ENCODE data around the gene TSTD1. TPM values are rescaled to one million over a fixed set of nuclear protein-coding genes. Genes with fewer than 3 reads are reported as not detected.

Gene TSTD1
- total RNA-seq, 1 experiment from 2014 or later: 20.1 TPM

DNA sequence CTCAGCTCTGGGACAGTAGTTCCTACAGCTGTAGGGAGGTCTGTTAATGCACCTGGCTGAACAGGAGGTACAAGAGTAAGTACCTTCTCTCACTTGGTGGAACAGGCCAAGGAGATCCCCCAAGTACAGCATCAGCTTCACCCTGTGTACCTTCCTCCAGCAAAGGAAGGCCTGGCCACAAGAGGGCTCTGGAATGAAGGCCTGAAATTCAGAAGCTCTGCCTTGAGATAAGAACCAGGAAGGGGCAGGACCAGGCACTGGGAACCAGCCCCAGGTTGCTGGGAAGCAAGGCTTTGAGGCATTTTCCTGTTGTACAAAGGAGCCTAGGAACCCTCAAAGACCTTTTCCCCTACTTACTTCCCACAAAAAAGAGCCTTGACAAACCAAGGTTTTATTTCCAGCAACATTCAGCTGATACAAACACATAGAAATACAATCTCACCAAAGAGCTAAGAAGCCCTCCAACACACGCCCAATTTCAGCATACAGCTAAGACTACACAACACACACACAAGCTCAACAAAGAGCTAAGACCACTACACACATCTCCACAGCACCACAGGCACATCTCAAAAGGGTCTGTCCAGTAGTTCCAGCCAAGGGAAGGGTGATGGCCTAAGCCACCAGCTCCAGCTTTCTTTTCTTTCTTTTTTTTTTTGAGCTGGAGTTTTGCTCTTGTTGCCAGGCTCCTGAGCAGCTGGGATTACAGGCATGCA lies 41.3 kb downstream of the TSTD1 start:
- no peaks in the 10 kb centered on the region for H3K9me3 ChIP-seq (ENCODE audit: control insufficient read depth, insufficient read depth, low read depth, low read length)
- in situ Hi-C loops (cut with HindIII; ENCODE audit: low pct_unique_long_range_greater_than_20kb, low sequenced_read_pairs) (no loop called here), intact Hi-C loops (cut with micrococcal nuclease; ENCODE audit: unreplicated experiment) (loop anchor here (2.0 kb wide), 1 partner anchor 99 kb away; no protein-coding TSS in a partner anchor)
- H3K27me3 ChIP-seq (ENCODE audit: control insufficient read depth, insufficient read depth, low read length): no peaks in the 10 kb centered on the region
- H3K27ac ChIP-seq (ENCODE audit: low read length): no peak overlapping the region
- TF ChIP-seq, protein P1, sequence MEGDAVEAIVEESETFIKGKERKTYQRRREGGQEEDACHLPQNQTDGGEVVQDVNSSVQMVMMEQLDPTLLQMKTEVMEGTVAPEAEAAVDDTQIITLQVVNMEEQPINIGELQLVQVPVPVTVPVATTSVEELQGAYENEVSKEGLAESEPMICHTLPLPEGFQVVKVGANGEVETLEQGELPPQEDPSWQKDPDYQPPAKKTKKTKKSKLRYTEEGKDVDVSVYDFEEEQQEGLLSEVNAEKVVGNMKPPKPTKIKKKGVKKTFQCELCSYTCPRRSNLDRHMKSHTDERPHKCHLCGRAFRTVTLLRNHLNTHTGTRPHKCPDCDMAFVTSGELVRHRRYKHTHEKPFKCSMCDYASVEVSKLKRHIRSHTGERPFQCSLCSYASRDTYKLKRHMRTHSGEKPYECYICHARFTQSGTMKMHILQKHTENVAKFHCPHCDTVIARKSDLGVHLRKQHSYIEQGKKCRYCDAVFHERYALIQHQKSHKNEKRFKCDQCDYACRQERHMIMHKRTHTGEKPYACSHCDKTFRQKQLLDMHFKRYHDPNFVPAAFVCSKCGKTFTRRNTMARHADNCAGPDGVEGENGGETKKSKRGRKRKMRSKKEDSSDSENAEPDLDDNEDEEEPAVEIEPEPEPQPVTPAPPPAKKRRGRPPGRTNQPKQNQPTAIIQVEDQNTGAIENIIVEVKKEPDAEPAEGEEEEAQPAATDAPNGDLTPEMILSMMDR (IDR thresholded peaks at IDR 0.05): peak; percentile 80; the same call in 1 of the 2 replicates
- no peak for TF ChIP-seq POLR2AphosphoS5 (IDR thresholded peaks at IDR 0.05; ENCODE audit: low read depth, low read length)
- H3K4me3 ChIP-seq (ENCODE audit: low read depth in 2 of 2, low read length in 2 of 2): no peak overlapping the region
- no TSS peak for BruUV-seq (replicated peaks)
- ATAC-seq: peak; percentile 84
- no peak for DNase-seq (ENCODE audit: low read depth, low spot score)
- ChIA-PET CTCF (interaction anchor here (0.5 to 1.2 kb wide), 8 partner anchors 16 to 136 kb away, joined by 3 to 10 read pairs (median 3); partner anchors contain the start of genes F11R and KLHDC9), POLR2A (interaction anchor here (0.5 kb wide), 1 partner anchor 22 kb away, joined by 10 read pairs; no protein-coding TSS in a partner anchor)
- no peaks in the 10 kb centered on the region; the same call in 1 of the 2 replicates for H3K36me3 ChIP-seq (ENCODE audit: control insufficient read depth, insufficient read depth, low read length)
- no peaks in the 10 kb centered on the region for H3K4me1 ChIP-seq (ENCODE audit: control insufficient read depth, insufficient read depth, low read length)

DNA sequence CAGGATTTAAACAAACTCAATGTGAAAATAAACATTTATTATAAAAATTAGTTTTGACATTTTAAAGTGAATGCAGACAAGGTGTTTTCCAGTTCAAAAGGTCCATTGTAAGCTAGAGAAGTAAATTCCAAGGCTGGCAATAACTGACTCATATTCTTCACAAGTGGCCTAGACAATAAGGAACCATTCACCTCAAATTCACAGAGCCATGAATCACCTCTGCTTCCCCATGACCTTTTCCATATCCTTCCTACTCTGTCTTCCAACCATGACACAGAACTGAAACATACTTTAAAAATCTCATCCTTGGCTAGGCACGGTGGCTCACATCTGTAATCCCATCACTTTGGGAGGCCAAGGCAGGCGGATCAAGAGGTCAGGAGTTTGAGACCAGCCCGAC lies 42.6 kb downstream of the TSTD1 start:
- ATAC-seq (0 out of 2 replicates have a peak, but pooled peaks have one; percentile 35), DNase-seq (ENCODE audit: low read depth, low spot score) (no peak)
- in situ Hi-C loops (cut with HindIII; ENCODE audit: low pct_unique_long_range_greater_than_20kb, low sequenced_read_pairs) (no loop called here), intact Hi-C loops (cut with micrococcal nuclease; ENCODE audit: unreplicated experiment) (loop anchor here (2.0 kb wide), 1 partner anchor 101 kb away; no protein-coding TSS in a partner anchor)
- ChIA-PET POLR2A (no interaction called here), CTCF (no interaction called here)
- no peak overlapping the region for H3K4me3 ChIP-seq (ENCODE audit: low read depth in 2 of 2, low read length in 2 of 2)
- H3K36me3 ChIP-seq (ENCODE audit: control insufficient read depth, insufficient read depth, low read length): no peaks in the 10 kb centered on the region; the same call in 1 of the 2 replicates
- TF ChIP-seq, protein P2, sequence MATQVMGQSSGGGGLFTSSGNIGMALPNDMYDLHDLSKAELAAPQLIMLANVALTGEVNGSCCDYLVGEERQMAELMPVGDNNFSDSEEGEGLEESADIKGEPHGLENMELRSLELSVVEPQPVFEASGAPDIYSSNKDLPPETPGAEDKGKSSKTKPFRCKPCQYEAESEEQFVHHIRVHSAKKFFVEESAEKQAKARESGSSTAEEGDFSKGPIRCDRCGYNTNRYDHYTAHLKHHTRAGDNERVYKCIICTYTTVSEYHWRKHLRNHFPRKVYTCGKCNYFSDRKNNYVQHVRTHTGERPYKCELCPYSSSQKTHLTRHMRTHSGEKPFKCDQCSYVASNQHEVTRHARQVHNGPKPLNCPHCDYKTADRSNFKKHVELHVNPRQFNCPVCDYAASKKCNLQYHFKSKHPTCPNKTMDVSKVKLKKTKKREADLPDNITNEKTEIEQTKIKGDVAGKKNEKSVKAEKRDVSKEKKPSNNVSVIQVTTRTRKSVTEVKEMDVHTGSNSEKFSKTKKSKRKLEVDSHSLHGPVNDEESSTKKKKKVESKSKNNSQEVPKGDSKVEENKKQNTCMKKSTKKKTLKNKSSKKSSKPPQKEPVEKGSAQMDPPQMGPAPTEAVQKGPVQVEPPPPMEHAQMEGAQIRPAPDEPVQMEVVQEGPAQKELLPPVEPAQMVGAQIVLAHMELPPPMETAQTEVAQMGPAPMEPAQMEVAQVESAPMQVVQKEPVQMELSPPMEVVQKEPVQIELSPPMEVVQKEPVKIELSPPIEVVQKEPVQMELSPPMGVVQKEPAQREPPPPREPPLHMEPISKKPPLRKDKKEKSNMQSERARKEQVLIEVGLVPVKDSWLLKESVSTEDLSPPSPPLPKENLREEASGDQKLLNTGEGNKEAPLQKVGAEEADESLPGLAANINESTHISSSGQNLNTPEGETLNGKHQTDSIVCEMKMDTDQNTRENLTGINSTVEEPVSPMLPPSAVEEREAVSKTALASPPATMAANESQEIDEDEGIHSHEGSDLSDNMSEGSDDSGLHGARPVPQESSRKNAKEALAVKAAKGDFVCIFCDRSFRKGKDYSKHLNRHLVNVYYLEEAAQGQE (IDR thresholded peaks at IDR 0.05; ENCODE audit: insufficient read depth in 1 of 2, low read depth in 2 of 2, low read length in 1 of 2): no peak
- no peak for TF ChIP-seq POLR2AphosphoS5 (IDR thresholded peaks at IDR 0.05; ENCODE audit: low read depth, low read length)
- TF ChIP-seq SIN3A (IDR thresholded peaks at IDR 0.05; ENCODE audit: borderline replicate concordance, insufficient read depth, low read depth, low read length): no peak
- TF ChIP-seq, protein P1 (IDR thresholded peaks at IDR 0.05): no peak
- no peak for TF ChIP-seq TCF7L2 (IDR thresholded peaks at IDR 0.05; ENCODE audit: low read depth, low read length)
- no peak overlapping the region for H3K27ac ChIP-seq (ENCODE audit: low read length)
- no TSS peak for BruUV-seq (replicated peaks)
- H3K4me1 ChIP-seq (ENCODE audit: control insufficient read depth, insufficient read depth, low read length): no peaks in the 10 kb centered on the region
- H3K27me3 ChIP-seq (ENCODE audit: control insufficient read depth, insufficient read depth, low read length): no peaks in the 10 kb centered on the region
- H3K9me3 ChIP-seq (ENCODE audit: control insufficient read depth, insufficient read depth, low read depth, low read length): no peaks in the 10 kb centered on the region
